Measurements from ENCODE around the gene YPEL1. TPM values are rescaled to one million over a fixed set of nuclear protein-coding genes. Genes with fewer than 3 reads are reported as not detected.

Gene YPEL1
- total and polyA plus RNA-seq, 9 donors, result 12.1 to 20.7 (median 18.3) TPM

DNA sequence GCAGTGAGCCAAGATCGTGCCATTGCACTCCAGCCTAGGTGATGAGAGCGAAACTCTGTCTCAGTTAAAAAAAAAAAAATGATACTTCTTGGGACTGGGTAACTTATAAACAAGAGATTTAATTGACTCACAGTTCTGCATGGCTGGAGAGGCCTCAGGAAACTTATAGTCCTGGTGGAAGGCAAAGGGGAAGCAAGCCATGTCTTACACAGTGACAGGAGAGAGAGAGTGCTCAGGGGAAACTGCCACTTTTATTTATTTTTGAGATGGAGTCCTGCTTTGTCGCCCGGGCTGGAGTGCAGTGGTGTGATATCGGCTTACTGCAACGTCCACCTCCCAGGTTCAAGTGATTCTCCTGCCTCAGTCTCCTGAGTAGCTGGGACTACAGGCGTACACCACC, 85.3 kb downstream of the YPEL1 start:
- H3K4me3 ChIP-seq (ENCODE audit: low read length), result no peak overlapping the region
- H3K4me1 ChIP-seq (ENCODE audit: control insufficient read depth, insufficient read depth, low read length), result peaks cover 27% of the 10 kb centered on the region
- peaks cover 13% of the 10 kb centered on the region for H3K36me3 ChIP-seq (ENCODE audit: control insufficient read depth, insufficient read depth, low read length)
- WGBS (ENCODE audit: insufficient coverage), result 87% methylated on average over 3 of the region's 7 CpGs
- H3K27ac ChIP-seq (ENCODE audit: low read length), result no peak overlapping the region
- no peaks in the 10 kb centered on the region for H3K27me3 ChIP-seq (ENCODE audit: control insufficient read depth, insufficient read depth, low read length)
- DNase-seq, result no peak
- H3K9me3 ChIP-seq (replicated peaks; ENCODE audit: control insufficient read depth, low read depth, low read length), result no peaks in the 10 kb centered on the region

Other genes with a start within 250 kb of the YPEL1 start
- gene RIMBP3C, start 184.3 kb downstream of the YPEL1 start, total RNA-seq, result 0.40 TPM
- 1 to 10 TPM in 1 of 8 donors, under 1 TPM in 7; 0.49 to 1.3 (median 0.66) TPM for gene RIMBP3C, start 184.3 kb downstream of the YPEL1 start, polyA plus RNA-seq (ENCODE audit: insufficient read depth in 1 of 8, insufficient read length in 8 of 8, low replicate concordance in 1 of 8)
- 28.2 TPM for gene UBE2L3, start 168.1 kb downstream of the YPEL1 start, total RNA-seq
- gene UBE2L3, start 168.1 kb downstream of the YPEL1 start, polyA plus RNA-seq (ENCODE audit: insufficient read depth in 1 of 8, insufficient read length in 8 of 8, low replicate concordance in 1 of 8), result 10 to 100 TPM; 38.1 to 46.2 (median 42.2) TPM
- gene YDJC, start 105.8 kb downstream of the YPEL1 start, total RNA-seq, result 5.5 TPM
- gene YDJC, start 105.8 kb downstream of the YPEL1 start, polyA plus RNA-seq (ENCODE audit: insufficient read depth in 1 of 8, insufficient read length in 8 of 8, low replicate concordance in 1 of 8), result 1 to 10 TPM; 4.2 to 8.5 (median 5.2) TPM
- 0.27 TPM for gene CCDC116, start 103.0 kb downstream of the YPEL1 start, total RNA-seq
- gene CCDC116, start 103.0 kb downstream of the YPEL1 start, polyA plus RNA-seq (ENCODE audit: insufficient read depth in 1 of 8, insufficient read length in 8 of 8, low replicate concordance in 1 of 8), result under 1 TPM; 0.09 to 0.53 (median 0.34) TPM
- 5.5 TPM for gene SDF2L1, start 93.5 kb downstream of the YPEL1 start, total RNA-seq
- 10 to 100 TPM in 6 of 8 donors, 1 to 10 TPM in 2; 7.2 to 16.1 (median 10.5) TPM for gene SDF2L1, start 93.5 kb downstream of the YPEL1 start, polyA plus RNA-seq (ENCODE audit: insufficient read depth in 1 of 8, insufficient read length in 8 of 8, low replicate concordance in 1 of 8)
- 18.4 TPM for gene PPIL2, start 69.8 kb downstream of the YPEL1 start, total RNA-seq
- gene PPIL2, start 69.8 kb downstream of the YPEL1 start, polyA plus RNA-seq (ENCODE audit: insufficient read depth in 1 of 8, insufficient read length in 8 of 8, low replicate concordance in 1 of 8), result 10 to 100 TPM; 27.1 to 32.8 (median 30.0) TPM
- gene MAPK1, start 131.9 kb upstream of the YPEL1 start, total RNA-seq, result 92.8 TPM
- 100 to 1,000 TPM in 6 of 8 donors, 10 to 100 TPM in 2; 92.0 to 126 (median 113) TPM for gene MAPK1, start 131.9 kb upstream of the YPEL1 start, polyA plus RNA-seq (ENCODE audit: insufficient read depth in 1 of 8, insufficient read length in 8 of 8, low replicate concordance in 1 of 8)
- gene PPM1F, start 217.1 kb upstream of the YPEL1 start, total RNA-seq, result 41.7 TPM
- 10 to 100 TPM; 38.0 to 63.9 (median 54.1) TPM for gene PPM1F, start 217.1 kb upstream of the YPEL1 start, polyA plus RNA-seq (ENCODE audit: insufficient read depth in 1 of 8, insufficient read length in 8 of 8, low replicate concordance in 1 of 8)
- gene TOP3B, start 247.0 kb upstream of the YPEL1 start, total RNA-seq, result 17.5 TPM
- gene TOP3B, start 247.0 kb upstream of the YPEL1 start, polyA plus RNA-seq (ENCODE audit: insufficient read depth in 1 of 8, insufficient read length in 8 of 8, low replicate concordance in 1 of 8), result 10 to 100 TPM; 12.2 to 22.8 (median 17.5) TPM